ENCODE measurements around the gene MORN1. TPM values are rescaled to one million over a fixed set of nuclear protein-coding genes. Genes with fewer than 3 reads are reported as not detected.
"Not testable (repeated sequence)": the region's sequence is repeated elsewhere in the genome, so short reads cannot be mapped to it uniquely, and the experiment has no call there.

MORN1 gene
- total RNA-seq, 1 donor from 2014 or later: 8.4 TPM

DNA sequence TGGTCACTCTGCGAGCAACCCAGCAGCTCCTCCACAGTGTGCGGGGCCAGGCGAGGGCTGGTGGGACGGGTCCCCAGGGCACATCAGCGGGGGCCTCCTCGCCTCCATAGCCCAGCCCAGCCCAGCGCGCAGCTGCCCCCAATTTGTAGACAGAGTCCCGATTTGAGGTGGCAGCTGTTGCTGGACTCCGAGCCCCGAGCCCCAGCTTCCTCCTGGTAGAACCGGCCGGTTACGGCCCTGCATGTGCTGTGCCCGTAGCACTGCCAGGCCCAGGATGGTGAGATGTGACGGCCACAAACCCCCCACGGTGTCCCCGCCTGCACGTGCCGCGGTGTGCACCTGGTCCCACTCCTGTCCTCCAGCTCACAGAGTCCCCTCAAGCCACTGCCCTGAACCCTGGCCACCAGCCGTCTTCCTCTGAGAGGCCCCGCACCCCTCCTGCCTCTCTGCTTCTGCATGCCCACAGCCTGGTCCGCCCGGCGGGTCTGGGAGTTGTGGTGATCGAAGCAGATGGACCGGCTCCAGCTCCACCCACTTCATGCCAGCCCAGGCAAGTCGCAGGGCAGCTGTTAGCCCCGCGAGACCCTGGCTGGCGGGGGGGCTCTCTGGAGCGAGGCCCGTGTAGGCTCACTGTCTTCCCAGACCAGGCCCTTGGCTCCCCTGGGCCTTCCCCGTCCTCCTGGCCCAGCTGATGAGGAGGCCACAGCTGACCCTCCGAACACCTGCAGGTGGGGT is 55.5 kb downstream of the MORN1 start:
- peak; percentile 5 for ATAC-seq

DNA sequence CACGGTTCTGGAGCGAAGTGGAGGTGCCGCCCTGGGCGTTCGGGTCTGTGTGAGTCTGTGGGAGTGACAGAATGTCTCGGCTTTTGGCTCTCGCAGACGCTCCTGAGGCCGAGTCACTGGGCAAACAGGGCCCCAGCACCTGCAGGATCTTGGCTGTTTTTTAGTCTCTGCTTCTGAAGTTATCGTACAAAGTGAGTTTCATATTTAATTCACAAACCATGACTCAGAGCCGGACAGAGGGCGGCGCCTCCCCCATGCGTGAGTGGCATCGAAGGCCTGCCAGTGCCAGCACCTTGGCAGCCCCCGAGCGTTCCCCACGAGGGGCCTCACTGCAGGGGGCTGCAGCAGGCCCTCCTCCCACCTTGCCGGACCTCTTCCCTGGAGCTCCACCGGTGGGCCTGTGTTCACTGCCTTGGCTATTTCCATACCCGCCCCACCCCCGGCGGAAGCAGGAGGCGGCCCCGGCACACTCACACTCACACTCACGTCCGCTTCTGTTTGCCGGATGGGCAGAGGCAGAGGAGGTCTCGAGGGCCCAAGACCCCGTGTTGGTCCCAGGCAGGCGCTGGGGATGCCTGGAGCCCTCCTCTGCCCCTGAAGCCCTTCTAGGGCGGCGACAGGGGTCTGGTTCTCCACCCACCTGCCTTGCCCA is 56.3 kb downstream of the MORN1 start:
- peak; percentile 19 for ATAC-seq

DNA sequence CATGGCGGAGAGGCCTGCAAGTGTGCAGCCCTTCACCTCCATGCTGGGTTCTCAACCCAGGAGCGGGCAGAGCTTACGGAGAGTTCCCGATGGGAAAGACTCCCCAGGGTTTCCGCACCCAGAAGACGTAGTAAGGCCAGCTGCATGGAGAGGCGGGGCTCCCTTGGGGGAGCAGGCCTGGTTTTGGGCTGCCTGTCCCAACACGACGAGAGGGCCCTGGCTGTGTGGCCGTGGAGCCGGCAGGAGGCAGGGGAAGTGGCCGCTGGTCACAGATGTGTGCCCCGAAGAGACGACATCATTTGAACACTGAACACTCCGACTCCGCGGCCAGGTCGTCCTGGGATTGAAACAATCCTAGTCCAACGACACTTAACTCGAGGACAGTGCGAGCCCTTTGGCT is 57.0 kb downstream of the MORN1 start:
- peak; percentile 42 for ATAC-seq

DNA sequence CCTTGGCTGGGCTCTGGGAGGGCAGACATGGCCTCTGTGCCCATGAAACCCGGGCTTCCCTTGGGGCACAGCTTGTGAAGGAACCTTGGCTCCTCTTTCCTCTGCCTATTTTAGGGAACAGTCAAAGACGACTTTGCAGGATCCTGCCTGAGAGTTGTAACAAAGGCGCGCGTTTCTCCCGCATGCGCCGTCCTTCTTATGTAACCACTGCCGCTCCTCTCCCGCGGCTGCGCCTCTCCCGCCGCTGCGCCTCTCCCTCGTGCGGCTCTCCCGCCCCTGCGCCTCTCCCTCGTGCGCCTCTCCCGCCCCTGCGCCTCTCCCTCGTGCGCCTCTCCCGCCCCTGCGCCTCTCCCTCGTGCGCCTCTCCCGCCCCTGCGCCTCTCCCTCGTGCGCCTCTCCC is 59.8 kb downstream of the MORN1 start:
- ATAC-seq: not testable (repeated sequence)

DNA sequence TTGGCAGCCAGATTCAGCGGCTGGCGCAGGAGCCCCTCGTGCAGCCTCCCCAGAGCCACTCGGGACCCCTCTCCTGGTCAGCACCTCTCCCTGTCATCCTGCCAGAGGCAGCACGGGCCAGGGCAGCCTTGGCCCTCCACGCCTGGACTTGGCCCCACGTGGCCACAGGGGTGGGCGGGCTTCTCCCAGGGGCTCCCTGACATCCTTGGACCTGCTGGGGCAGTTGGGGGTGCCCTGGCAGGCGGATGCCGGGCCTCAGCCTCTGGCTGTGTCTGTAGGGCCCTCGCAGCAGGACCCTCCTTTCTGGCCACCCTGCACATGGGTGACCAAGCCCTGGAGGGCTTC is 60.2 kb downstream of the MORN1 start:
- ATAC-seq: no peak

DNA sequence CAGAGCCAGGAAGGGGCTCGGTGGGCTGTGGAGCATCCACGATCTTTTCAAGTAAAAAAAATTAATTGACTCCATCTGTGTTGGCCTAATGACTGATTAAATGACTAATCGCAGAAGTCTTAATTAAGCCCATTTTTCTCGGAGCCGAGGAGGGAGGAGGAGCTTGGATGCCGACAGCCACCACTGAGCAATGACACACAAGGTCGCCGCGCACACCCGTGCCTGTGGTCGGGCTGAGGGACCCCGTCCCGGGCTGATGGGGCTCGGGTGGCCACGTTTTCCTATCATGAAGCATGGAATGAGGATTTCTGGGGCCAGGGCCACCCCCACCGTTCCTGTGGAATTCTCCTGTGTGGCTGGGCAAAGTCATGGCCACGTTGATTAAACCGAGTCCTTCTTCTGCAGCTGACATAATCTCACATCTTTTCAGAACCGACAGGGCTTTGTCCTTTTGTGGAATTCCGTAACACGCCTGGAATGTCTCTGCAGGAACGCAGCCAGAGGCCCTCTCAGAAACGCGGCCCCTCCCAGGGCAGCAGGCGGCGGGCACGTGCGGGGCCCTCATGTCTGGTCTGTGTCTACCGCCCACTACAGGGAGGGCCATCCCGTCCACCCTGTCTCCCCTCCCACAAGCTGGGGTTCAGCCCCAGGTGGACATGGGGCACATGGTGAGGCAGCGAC is 60.7 kb downstream of the MORN1 start:
- no peak for ATAC-seq

DNA sequence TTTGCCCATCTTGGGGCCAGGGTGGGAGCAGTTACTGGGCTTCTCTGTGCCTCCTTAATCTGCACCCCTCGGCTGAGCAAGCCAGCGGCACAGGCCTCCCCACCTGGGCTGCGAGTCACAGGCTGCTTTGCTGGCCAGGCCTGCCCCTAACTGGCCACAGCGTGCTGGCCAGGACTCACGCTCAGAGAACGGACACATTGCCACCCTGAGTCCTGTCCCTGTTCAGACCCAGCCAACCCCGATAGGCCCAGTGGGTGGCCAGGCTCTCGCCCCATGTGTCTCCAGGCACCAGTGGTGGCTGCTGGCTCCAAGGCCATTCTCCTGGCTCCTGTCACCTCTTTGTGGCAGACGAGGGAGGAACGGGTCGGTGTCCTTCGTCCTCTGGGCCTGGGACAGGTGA is 61.3 kb downstream of the MORN1 start:
- ATAC-seq: no peak

DNA sequence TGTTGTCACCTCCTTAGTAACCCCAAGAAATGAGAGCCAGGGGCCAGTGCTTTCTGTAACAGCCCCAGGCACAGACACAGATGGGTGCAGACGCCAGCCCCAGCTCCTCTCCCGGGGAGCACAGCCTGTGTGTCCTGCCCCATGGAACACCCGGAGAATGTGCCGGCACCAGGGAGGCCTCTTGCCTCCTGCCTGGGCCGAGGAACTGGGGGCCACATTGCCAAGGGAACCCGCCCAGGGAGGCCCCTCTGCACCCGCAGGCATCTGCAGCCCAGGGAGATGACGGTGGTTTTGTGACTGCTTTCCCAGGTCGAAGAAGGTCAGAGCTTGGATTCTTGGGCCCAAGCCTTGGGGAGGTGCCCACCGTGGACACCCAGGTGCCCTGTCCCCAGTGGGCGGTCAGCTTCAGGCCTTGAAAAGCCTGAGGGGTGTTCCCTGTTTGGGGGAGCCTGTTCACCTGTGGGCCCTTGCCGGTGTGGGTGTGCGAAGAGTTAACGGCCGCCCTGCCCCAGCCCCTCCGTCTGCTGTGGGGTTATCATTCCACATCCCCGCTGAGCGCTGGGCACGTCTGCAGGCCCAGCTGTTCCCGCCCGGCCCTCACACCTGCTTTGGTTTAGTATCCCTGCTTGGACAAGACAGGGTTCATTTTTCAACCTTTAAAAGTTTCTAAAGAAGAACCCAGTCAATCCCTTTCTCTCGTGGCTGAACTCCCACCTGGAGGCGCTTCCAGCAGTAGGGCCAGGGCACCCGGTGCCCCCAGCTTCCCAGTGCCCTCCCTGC is 62.5 kb downstream of the MORN1 start:
- ATAC-seq: no peak

DNA sequence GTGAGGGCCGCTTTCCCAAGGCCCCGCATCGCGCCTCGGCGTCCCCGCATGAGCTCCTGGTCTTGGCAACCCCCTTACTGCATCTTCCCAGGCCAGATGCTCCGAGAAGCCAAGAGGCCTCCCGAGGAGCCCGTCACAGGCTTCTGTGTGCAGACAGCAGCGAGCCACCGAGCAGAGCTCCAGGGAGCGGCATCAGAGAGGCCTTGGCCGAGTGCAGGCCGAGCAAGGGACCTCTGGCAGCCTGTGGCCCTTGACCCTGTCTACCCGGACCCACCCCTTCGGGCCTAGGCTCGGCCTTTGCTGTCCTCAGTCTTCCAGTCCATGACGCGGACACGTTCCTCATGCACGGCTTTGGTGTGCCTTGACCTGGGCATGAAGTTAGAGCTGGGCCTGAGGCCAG is 63.5 kb downstream of the MORN1 start:
- ATAC-seq: no peak

DNA sequence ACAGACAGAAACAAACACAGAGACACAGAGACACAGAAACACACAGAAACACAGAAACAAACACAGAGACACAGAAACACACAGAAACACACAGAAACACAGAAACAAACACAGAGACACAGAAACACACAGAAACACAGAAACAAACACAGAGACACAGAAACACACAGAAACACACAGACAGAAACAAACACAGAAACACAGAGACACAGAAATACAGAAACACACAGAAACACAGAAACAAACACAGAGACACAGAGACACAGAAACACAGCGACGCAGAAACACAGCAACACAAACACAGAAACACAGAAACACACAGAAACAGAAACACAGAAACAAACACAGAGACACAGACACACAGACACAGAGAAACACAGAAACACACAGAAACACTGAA is 64.2 kb downstream of the MORN1 start:
- not testable (repeated sequence) for ATAC-seq

DNA sequence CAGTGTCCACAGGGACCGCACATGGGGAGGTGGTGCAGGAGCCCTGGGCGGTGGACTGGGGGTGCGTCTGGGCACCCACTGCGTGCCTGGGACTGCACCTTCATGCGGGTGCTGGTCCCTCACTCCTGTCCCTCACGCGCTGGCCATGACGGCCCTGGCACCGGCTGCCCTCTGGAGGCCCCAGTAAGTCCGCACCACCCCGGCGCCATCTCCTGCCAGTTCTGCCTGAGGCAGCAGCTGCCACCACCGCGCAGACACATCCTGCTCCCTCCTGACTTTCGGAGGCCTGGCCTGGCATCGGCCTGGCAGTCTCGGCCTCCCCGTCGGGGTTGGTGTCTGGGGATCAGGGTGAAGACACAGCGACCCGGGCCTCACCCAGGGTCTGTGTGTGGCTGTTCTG is 64.8 kb downstream of the MORN1 start:
- ATAC-seq: no peak

DNA sequence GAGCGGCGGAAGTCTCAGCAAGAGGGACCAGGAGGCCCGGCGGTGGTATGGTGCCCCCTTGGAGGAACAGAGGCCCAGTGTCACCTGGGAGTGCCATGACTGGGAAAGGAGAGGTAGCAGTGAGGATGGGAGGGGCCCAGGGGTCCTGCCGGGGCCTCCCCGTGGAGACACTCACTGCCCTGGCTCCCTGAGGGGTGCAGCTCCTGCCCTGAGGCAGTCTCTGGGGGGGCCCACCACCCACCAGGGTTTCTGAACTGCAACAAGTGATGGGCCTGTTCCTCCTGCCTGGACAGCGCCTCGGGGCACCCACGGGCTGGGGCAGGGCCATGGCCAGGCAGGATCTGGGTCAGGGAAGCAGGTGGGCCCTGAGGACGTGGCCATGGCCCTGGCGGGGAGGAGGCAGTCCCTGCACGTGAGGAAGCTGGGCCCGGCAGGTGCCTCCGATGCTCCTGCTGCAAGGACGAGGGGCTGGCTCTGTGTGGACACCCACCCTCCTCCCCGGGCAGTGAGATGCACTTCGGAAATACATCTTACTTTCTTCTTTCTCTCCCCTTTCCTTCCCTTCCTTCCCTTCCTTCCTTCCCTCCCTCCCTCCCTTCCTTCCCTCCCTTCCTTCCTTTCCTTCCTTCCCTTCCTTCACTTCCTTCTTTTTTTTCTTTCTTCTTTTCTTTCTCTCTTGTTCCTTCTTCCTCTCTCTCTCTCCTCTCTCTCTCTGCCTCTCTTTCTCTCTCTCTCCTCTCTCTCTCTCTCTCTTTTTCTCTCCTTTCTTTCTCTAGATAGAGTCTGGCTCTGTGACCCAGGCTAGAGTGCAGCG is 66.6 kb downstream of the MORN1 start:
- no peak for ATAC-seq

DNA sequence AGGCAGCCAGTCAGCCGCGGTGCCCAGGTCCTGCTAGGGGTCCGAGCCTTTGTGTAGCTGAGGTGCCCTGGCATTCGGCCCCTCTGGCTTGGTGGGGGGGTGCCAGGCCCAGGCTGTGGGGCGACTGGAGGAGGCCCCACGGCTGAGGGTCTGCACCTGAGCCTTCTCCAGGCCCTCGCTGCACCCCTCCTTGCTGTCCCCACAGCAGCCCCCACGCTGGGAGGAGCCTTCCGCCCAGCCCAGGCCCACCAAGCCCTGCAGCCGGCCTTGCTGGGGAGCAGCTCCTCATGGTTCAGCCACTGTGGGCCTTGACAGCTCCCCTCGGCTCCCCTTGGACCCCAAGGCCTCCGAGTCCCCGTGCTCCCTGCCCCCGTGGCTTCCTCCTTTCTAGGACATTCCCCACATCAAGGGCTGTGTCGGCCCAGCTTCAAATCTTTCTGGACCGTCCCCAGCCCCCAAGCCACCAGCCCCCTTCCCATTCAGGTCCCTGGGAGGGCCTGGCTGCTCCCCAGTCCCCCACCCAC is 67.8 kb downstream of the MORN1 start:
- no peak for ATAC-seq

DNA sequence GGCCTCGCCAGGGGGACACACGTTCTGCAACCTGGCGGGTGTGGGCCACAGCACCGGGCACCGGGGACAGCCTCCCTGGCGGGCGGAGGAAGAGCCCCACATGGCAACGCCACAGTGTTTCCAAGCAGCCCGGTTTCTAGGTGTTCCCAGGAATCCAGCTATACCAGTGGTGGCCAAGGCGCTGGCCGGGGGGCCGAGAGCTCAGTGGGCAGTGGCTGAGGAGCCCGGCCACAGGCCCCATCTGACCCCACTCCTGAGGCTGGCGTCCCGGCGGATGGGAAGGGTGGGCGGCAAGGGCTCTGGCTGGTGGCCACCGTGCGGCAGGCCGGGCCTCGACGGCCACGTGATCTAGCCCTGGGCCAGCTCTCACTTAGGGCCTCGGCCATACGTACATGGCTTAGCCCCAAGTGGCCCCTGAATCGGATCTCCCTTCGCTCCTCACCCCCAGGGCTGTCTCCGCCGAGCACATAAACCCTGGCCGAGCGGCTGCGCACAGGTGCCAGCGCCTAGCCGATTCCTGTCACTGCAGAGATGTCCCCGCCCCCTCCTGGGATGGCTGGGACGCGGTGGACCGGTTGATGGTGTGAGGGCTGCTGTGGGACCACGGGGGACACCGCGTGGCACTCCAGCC is 68.7 kb downstream of the MORN1 start:
- peak; percentile 4 for ATAC-seq

DNA sequence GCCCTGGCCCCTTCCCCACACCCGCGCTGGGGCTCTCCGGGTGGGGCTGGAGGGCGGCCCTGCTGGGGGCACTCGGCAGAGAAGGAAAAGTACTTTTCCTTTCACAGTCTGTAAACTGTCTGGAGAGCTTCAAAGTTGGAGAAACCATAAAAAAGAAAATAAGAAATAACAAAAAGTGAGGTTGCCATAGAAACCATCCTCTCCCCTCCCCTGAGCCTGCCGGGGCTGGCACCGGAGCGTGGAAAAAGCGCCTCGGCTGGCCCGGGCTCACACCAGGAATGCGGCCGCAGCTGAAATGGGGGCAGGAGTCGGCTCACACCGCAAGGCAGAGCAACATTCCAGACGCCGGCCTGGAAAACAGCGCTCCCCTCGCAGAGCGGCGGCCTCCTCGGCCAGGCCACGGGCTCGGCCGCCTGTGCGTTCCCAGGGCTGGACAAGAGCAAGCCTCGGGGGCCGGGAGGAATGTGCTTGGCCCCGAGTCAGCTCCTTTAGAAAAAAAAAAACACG is 69.2 kb downstream of the MORN1 start:
- ATAC-seq: peak; percentile 18

DNA sequence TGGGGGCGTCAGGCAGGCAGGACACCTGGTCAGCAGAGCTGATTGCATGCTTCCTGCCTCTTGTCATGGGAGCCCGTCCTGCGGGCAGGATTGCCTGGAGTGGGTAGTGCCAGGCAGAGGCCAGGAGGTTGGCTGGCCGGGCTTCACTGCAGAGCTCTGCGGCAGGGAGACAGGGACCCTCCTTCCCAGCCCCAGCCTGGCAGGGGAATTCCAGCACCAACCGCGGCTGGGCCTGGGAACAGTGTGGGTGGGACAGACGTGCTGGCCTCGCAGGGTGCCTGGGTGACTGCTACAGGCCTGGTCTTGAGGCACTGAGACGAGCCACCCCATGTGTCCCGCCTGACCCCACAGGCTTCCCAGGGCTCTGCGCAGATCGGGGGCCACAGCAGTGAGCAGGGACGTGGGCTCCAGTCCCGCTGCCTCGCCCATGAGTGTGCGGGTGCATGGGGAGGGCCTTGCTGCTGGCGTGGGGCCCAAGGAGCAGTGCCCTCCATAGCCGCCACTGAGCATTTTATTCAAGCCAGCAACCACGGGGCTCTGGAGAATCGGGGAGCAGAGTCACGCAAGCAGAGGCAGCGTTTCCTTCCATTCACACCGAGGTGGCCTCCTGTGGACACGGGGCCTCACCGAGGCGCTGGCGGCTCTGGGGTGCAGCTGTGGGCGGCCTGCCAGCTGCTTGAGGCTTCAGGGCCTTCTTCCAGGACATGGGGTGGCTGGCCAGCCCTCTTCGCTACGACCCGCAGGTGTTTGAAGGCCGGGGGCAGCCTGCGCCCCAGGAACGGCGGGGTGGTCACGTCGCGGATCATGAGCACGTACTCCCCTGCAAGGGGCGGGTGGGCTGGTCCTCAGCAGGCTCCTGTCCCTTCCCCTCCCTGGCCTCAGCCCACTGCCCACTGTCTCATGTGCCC is 70.3 kb downstream of the MORN1 start:
- ATAC-seq: no peak

DNA sequence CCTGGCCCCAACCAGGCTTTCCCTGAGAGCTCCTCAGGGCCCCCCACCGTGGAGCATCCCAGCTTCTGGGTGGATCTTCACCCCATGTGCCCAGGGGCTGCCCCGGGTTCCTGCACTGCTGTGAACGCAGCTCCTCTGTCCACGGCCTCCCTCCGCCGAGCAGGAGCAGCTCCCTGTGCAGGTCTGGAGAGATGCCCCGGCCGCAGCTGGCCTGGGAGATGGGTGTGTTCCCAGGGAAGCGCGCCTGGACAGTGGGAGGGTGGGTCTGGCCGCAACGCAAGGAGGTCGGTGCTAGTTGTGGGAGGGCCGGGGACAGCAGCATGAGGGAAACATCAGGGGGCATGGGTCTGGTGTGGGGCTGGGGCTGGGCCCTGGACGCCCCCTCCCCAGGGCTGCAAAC is 71.3 kb downstream of the MORN1 start:
- no peak for ATAC-seq

DNA sequence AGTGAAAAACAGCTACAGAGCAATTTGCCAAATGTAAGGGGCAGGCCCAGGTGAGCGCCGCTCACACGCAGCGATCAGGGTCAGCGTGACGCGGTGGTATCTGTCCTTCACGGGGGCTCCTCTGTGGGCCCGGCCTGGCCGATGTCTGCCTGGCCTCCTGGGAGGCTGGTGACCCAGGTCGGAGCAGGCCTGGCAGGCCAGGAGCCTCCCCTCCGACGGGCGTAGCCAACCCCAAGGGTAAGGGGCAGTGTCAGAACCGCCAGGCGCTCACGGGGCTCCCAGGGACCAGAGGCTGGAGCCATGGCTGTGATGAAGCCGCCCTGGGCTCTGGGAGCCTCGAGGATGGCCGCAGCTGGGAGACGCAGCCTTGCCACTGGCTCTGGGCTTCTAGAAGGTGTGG is 72.1 kb downstream of the MORN1 start:
- ATAC-seq: no peak

DNA sequence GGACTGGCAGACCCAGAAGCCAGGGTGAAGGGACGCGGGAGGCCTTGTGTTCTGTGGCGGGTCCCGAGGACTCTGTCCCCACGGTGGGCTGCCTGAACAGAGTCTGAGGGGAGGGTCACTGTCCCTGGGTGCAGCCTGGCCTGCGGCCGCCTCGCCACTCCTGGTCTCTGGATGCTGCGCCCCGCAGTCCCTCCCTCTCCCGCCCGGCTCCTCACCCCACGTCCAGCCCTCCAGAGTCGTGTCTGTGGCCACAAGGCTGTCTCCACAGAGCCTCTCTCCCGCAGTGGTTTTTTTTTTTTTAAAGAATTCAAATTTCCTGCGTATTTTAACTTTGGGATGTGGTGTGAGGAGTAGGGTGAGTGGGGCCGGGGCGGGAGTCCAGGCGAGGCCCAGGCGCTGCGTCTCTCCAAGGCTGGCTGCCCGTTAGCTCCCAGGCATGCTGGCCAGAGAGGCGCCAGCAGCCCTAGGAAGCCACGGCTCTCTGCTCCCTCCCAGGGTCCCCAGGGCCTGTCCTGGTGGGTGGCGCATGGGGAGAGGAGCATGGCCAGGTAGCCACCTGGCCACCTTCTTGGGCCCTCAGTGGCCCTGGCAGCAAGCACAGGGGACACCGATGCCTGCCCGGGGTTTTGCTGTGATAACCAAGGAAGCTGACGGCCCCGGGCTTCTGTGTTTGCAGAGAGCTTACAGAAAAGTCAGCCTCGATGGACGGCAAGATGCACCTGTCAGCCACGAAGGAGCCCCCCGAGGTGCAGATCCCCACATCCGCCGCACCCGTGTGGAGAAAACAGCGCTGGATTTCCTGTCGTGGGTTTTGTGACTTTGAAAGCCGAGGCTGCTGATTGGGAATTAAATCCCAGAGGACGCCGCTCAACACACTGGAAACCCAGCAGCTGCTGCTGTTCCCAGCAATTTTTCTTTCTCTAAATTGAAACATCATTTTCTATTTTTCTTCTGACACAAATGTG is 72.8 kb downstream of the MORN1 start:
- no peak for ATAC-seq

Data from esophagus mucosa (tissue), 1 donor.